HepG2 (cell line): Measurements from ENCODE around the gene CLASRP. TPM values are rescaled to one million over a fixed set of nuclear protein-coding genes. Genes with fewer than 3 reads are reported as not detected.

ENCODE experiments used
- ATAD3A ChIP-seq: sonication (generic); formaldehyde crosslinking; IDR thresholded peaks from 2 replicates; pipeline ENCODE4 v1.4.0; 2020; ENCODE audit warnings: missing genetic modification reagents
- BCL6 ChIP-seq: IDR thresholded peaks from 2 replicates; pipeline ENCODE4 v1.6.1; 2016; ENCODE audit warnings: missing genetic modification reagents, missing compliant biosample characterization
- EP300 ChIP-seq, 3 experiments: sonication (generic) in 1 of 3; formaldehyde crosslinking in 1 of 3; IDR thresholded peaks; 2 replicates each; pipeline versions ENCODE4 v1.5.1 to v1.6.1; 2011 to 2020; ENCODE audit warnings: low read depth in 2 of 3, low read length in 2 of 3, borderline replicate concordance in 1 of 3, improper control_type of control experiment in 1 of 3, mild to moderate bottlenecking in 1 of 3, missing genetic modification reagents in 1 of 3, moderate library complexity in 1 of 3
- FOXK1 ChIP-seq: sonication (generic); formaldehyde crosslinking; IDR thresholded peaks from 2 replicates; pipeline ENCODE4 v1.4.0; 2020; ENCODE audit warnings: low read depth, missing genetic modification reagents, borderline replicate concordance
- HDAC2 ChIP-seq: sonication (generic); formaldehyde crosslinking; IDR thresholded peaks from 2 replicates; pipeline ENCODE4 v1.4.0; 2020; ENCODE audit warnings: missing genetic modification reagents
- MED13 ChIP-seq: sonication (generic); formaldehyde crosslinking; IDR thresholded peaks from 2 replicates; pipeline ENCODE4 v1.5.0; 2020; ENCODE audit warnings: missing genetic modification reagents
- POLR2AphosphoS2 ChIP-seq: IDR thresholded peaks from 2 replicates; pipeline ENCODE4 v1.6.1; 2011; ENCODE audit warnings: low read depth, low read length, improper control_type of control experiment
- RNF2 ChIP-seq: fragments of 450-650 bp; conservative IDR thresholded peaks from 2 replicates; pipeline ENCODE4 v1.6.1; 2016; ENCODE audit warnings: low read depth
- TBP ChIP-seq: sonication (generic); formaldehyde crosslinking; IDR thresholded peaks from 2 replicates; pipeline ENCODE4 v1.5.0; 2020; ENCODE audit warnings: missing genetic modification reagents
- ZFP1 ChIP-seq: IDR thresholded peaks from 2 replicates; pipeline ENCODE4 v1.6.1; 2016
- ZNF121 ChIP-seq: sonication (generic); formaldehyde crosslinking; IDR thresholded peaks from 2 replicates; pipeline ENCODE4 v1.5.0; 2020; ENCODE audit warnings: mild to moderate bottlenecking, missing genetic modification reagents
- ZNF280D ChIP-seq: sonication (generic); formaldehyde crosslinking; IDR thresholded peaks from 2 replicates; pipeline ENCODE4 v1.5.1; 2020; ENCODE audit warnings: mild to moderate bottlenecking, missing genetic modification reagents
- ZNF362 ChIP-seq: sonication (generic); formaldehyde crosslinking; IDR thresholded peaks from 2 replicates; pipeline ENCODE4 v1.4.0; 2020; ENCODE audit warnings: missing genetic modification reagents, mild to moderate bottlenecking, borderline replicate concordance
- ZNF460 ChIP-seq: sonication (generic); formaldehyde crosslinking; IDR thresholded peaks from 2 replicates; pipeline ENCODE4 v1.5.1; 2020; ENCODE audit warnings: missing genetic modification reagents, mild to moderate bottlenecking, borderline replicate concordance
- ZNF510 ChIP-seq: sonication (generic); formaldehyde crosslinking; IDR thresholded peaks from 2 replicates; pipeline ENCODE4 v1.4.0; 2020; ENCODE audit warnings: low read depth, mild to moderate bottlenecking, missing genetic modification reagents
- ZNF670 ChIP-seq: sonication (generic); formaldehyde crosslinking; IDR thresholded peaks from 2 replicates; pipeline ENCODE4 v1.8.0; 2022; ENCODE audit warnings: mild to moderate bottlenecking, missing genetic modification reagents, borderline replicate concordance
- ZNF773 ChIP-seq: sonication (generic); formaldehyde crosslinking; IDR thresholded peaks from 2 replicates; pipeline ENCODE4 v1.4.0; 2020; ENCODE audit warnings: missing genetic modification reagents, borderline replicate concordance
- ZNF777 ChIP-seq: sonication (generic); formaldehyde crosslinking; IDR thresholded peaks from 2 replicates; pipeline ENCODE4 v1.4.0; 2020; ENCODE audit warnings: missing genetic modification reagents
- ZNF841 ChIP-seq: sonication (generic); formaldehyde crosslinking; IDR thresholded peaks from 2 replicates; pipeline ENCODE4 v1.8.1; 2023; ENCODE audit warnings: missing genetic modification reagents, borderline replicate concordance
- polyA plus RNA-seq, 8 experiments: library from polyadenylated mRNA; depleted of rRNA in 3 of 8; stranded (reverse) in 7 of 8; unstranded in 1 of 8; fragments of >200 nt; fragmentation: Illumina TruSeq in 4 of 8; extraction: Trizol in 4 of 8; gene quantifications; 2 replicates each; pipeline versions ENCODE4 v1.2.1 to v1.2.3, GENCODE V29; 2011 to 2016; ENCODE audit warnings: low read depth in 4 of 8, missing spikeins in 1 of 8, mixed read lengths in 1 of 8; ENCODE audit not compliant: insufficient read depth in 1 of 8
- total RNA-seq, 5 experiments: library from RNA; depleted of rRNA; stranded (reverse); fragments of >200 nt; fragmentation: Illumina TruSeq; extraction: Trizol; gene quantifications; 2 replicates each; pipeline ENCODE4 v1.2.3, GENCODE V29; 2016; ENCODE audit warnings: low read depth in 1 of 5
- TF ChIP-seq, protein P1 (sequence below): sonication (generic); formaldehyde crosslinking; IDR thresholded peaks from 2 replicates; pipeline ENCODE4 v1.4.0; 2020; ENCODE audit warnings: missing genetic modification reagents

Gene CLASRP
- total and polyA plus RNA-seq, 2 of the 13 experiments (the other 11 are each of a cell fraction or from before 2014, with no cell fraction given), result 32.0 to 51.4 TPM

DNA sequence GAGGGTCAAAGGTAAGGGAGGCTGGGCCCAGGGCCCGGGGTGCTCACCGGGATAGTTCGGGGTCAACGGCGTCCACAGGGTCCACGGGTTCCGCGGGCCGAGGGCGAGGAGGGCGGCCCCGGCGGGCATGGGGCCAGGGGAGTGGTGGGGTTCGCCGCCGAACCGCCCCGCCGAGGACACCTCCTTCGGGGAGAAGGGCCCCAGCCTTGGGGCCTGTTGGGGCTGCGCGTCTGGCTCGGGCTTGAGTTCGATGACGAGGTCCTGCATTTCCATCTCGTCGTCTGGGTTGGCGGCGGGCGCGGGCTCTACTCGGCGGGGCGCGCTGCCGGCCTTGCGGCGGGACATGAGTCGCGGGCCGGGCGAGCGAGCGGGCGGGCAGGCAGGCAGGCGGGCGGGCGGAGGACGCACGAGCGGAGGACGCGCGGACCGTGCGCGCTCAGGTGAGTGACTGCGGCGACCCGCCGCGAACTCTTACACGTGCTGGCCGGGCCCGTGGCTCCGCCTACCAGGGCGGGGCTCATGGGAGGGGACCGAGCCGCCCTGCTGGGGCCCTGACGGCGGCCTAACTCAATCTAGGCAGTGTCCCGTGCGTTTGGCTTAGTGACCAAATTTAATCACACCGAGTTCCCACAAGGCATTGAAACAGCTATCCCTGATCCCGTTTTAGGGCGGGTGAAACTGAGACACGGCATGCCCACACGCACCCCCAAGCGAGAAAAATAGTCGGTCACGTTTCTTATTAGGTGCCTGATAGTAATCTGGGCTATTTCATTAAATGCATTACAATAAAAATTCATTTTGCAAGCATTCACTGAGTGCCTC lies 37.4 kb downstream of the CLASRP start, which contains the start of gene ZNF296 (continued):
- TF ChIP-seq, protein P1, sequence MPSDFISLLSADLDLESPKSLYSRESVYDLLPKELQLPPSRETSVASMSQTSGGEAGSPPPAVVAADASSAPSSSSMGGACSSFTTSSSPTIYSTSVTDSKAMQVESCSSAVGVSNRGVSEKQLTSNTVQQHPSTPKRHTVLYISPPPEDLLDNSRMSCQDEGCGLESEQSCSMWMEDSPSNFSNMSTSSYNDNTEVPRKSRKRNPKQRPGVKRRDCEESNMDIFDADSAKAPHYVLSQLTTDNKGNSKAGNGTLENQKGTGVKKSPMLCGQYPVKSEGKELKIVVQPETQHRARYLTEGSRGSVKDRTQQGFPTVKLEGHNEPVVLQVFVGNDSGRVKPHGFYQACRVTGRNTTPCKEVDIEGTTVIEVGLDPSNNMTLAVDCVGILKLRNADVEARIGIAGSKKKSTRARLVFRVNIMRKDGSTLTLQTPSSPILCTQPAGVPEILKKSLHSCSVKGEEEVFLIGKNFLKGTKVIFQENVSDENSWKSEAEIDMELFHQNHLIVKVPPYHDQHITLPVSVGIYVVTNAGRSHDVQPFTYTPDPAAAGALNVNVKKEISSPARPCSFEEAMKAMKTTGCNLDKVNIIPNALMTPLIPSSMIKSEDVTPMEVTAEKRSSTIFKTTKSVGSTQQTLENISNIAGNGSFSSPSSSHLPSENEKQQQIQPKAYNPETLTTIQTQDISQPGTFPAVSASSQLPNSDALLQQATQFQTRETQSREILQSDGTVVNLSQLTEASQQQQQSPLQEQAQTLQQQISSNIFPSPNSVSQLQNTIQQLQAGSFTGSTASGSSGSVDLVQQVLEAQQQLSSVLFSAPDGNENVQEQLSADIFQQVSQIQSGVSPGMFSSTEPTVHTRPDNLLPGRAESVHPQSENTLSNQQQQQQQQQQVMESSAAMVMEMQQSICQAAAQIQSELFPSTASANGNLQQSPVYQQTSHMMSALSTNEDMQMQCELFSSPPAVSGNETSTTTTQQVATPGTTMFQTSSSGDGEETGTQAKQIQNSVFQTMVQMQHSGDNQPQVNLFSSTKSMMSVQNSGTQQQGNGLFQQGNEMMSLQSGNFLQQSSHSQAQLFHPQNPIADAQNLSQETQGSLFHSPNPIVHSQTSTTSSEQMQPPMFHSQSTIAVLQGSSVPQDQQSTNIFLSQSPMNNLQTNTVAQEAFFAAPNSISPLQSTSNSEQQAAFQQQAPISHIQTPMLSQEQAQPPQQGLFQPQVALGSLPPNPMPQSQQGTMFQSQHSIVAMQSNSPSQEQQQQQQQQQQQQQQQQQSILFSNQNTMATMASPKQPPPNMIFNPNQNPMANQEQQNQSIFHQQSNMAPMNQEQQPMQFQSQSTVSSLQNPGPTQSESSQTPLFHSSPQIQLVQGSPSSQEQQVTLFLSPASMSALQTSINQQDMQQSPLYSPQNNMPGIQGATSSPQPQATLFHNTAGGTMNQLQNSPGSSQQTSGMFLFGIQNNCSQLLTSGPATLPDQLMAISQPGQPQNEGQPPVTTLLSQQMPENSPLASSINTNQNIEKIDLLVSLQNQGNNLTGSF (CRISPR knock-in tag), result peak; percentile 50; the same call in 1 of the 2 replicates
- TF ChIP-seq ZNF670 (no peak), ZNF121 (no peak), HDAC2 (CRISPR knock-in tag) (no peak; the same call in 1 of the 2 replicates), ZNF777 (CRISPR knock-in tag) (peak; percentile 87), ZNF773 (no peak), BCL6 (CRISPR knock-in tag) (no peak), ZNF460 (CRISPR knock-in tag) (no peak), ATAD3A (CRISPR knock-in tag) (no peak), ZNF510 (no peak), ZNF841 (no peak), ZFP1 (CRISPR knock-in tag) (peak; percentile 61; the same call in 1 of the 2 replicates), TBP (no peak), EP300 (IDR thresholded peaks at IDR 0.05; ENCODE audit: low read depth in 2 of 2, low read length in 2 of 2) (no peak), EP300 (CRISPR knock-in tag; IDR thresholded peaks at IDR 0.05; ENCODE audit: borderline replicate concordance) (no peak), FOXK1 (CRISPR knock-in tag) (no peak), ZNF280D (CRISPR knock-in tag) (0 out of 2 replicates have a peak, but pooled peaks have one; percentile 21), ZNF362 (CRISPR knock-in tag) (no peak), RNF2 (peak; percentile 58; the same call in 1 of the 2 replicates), POLR2AphosphoS2 (no peak), MED13 (CRISPR knock-in tag) (no peak)
